A549 (cell line): ENCODE results near the gene BCKDHA. TPM values are rescaled to one million over a fixed set of nuclear protein-coding genes. Genes with fewer than 3 reads are reported as not detected.

Source experiments
- ATAC-seq, 2 experiments: fragments of 200-7000 bp in 1 of 2; fragments of >200 bp in 1 of 2; cut with Nextera tagmentation in 1 of 2; cut with Tn5 transposase in 1 of 2; 3 replicates each; pipeline versions ENCODE4 v1.8.0 to v1.9.1; 2018 to 2020; ENCODE audit warnings: mild to moderate bottlenecking in 1 of 2, moderate library complexity in 1 of 2
- CTCF ChIA-PET: fragments of 300-600 bp; sonication (Branson Sonifier 250); formaldehyde crosslinking; extraction: SDS; loops from one replicate; lab custom pipeline; 2021; ENCODE audit warnings: antibody characterized with exemption, inconsistent platforms; lab: Yijun Ruan, JAX
- POLR2A ChIA-PET: fragments of 350-600 bp; formaldehyde crosslinking; extraction: SDS; loops from one replicate; lab custom pipeline; 2021; ENCODE audit warnings: antibody characterized with exemption, inconsistent platforms; lab: Yijun Ruan, JAX
- DNase-seq, 2 experiments: peaks; one replicate each; pipeline versions ENCODE4 v3.0.0 to v3.0.0-alpha.2; 2011 to 2016; ENCODE audit warnings: low read depth in 1 of 2, low spot score in 1 of 2
- FAIRE-seq: peaks from 2 replicates; lab custom pipeline; 2011; peaks lifted over from hg19 to GRCh38; lab: Jason Lieb, UNC
- H3K27ac ChIP-seq, 2 experiments: fragments of >200 bp; sonication (Bioruptor Twin); formaldehyde crosslinking; 3 replicates each; pipeline ENCODE4 v1.5.1; 2016 to 2017
- H3K4me1 ChIP-seq: fragments of >200 bp; sonication (Bioruptor Twin); formaldehyde crosslinking; 3 replicates; pipeline ENCODE4 v1.6.1; 2016
- H3K4me2 ChIP-seq: fragments of >200 bp; sonication (Bioruptor Twin); formaldehyde crosslinking; 3 replicates; pipeline ENCODE4 v1.6.1; 2016
- H3K4me3 ChIP-seq: fragments of >200 bp; sonication (Bioruptor Twin); formaldehyde crosslinking; 3 replicates; pipeline ENCODE4 v1.5.1; 2016
- H3K9me3 ChIP-seq: fragments of >200 bp; sonication (Bioruptor Twin); formaldehyde crosslinking; 3 replicates; pipeline ENCODE4 v1.6.1; 2016
- CBX8 ChIP-seq: fragments of 200-600 bp; sonication (generic); IDR thresholded peaks from 2 replicates; pipeline ENCODE4 v1.6.1; 2016
- CEBPB ChIP-seq, 2 experiments: fragments of >200 bp in 1 of 2; sonication (Bioruptor Twin) in 1 of 2; formaldehyde crosslinking in 1 of 2; IDR thresholded peaks; 2 replicates each; pipeline ENCODE4 v1.6.1; 2012 to 2016
- EHMT2 ChIP-seq: fragments of 200-600 bp; sonication (generic); IDR thresholded peaks from 2 replicates; pipeline ENCODE4 v1.6.1; 2016; ENCODE audit warnings: antibody characterized with exemption, low read depth, mild to moderate bottlenecking, moderate library complexity
- FOSB ChIP-seq: fragments of 250-450 bp; sonication (Bioruptor Pico); IDR thresholded peaks from 2 replicates; pipeline ENCODE4 v1.5.0; 2020; ENCODE audit warnings: mild to moderate bottlenecking, moderate library complexity
- FOXS1 ChIP-seq: fragments of 250-450 bp; sonication (Bioruptor Pico); IDR thresholded peaks from 2 replicates; pipeline ENCODE4 v1.5.0; 2020; ENCODE audit warnings: mild to moderate bottlenecking, moderate library complexity
- GATA3 ChIP-seq: IDR thresholded peaks from 2 replicates; pipeline ENCODE4 v1.6.1; 2012; ENCODE audit warnings: borderline replicate concordance
- HDAC2 ChIP-seq: fragments of 200-600 bp; sonication (generic); IDR thresholded peaks from 2 replicates; pipeline ENCODE4 v1.6.1; 2016
- HEYL ChIP-seq: fragments of 250-450 bp; sonication (Bioruptor Pico); IDR thresholded peaks from 2 replicates; pipeline ENCODE4 v1.8.0; 2021; ENCODE audit warnings: mild to moderate bottlenecking, moderate library complexity
- KDM5A ChIP-seq: fragments of 200-600 bp; sonication (generic); IDR thresholded peaks from 2 replicates; pipeline ENCODE4 v1.6.1; 2016; ENCODE audit warnings: antibody characterized with exemption, mild to moderate bottlenecking
- MAFK ChIP-seq: fragments of 450-650 bp; IDR thresholded peaks from 2 replicates; pipeline ENCODE4 v1.6.1; 2014; ENCODE audit not compliant: partially characterized antibody
- MYC ChIP-seq: IDR thresholded peaks from 2 replicates; pipeline ENCODE4 v1.6.1; 2012; ENCODE audit warnings: mild to moderate bottlenecking, inconsistent platforms, low read length, improper control_type of control experiment, borderline replicate concordance
- NFE2L2 ChIP-seq: fragments of 150-350 bp; conservative IDR thresholded peaks from 2 replicates; pipeline ENCODE4 v1.6.1; 2014; ENCODE audit warnings: low read length
- PHF8 ChIP-seq: fragments of 200-600 bp; sonication (generic); IDR thresholded peaks from 2 replicates; pipeline ENCODE4 v1.6.1; 2016; ENCODE audit warnings: low read depth, mild to moderate bottlenecking, antibody characterized with exemption, moderate library complexity, borderline replicate concordance
- POLR2A ChIP-seq: IDR thresholded peaks from 2 replicates; pipeline ENCODE4 v1.6.1; 2012; ENCODE audit warnings: mild to moderate bottlenecking, low read length
- POLR2AphosphoS2 ChIP-seq: conservative IDR thresholded peaks from 2 replicates; pipeline ENCODE4 v1.6.1; 2012; ENCODE audit warnings: low read length, improper control_type of control experiment, inconsistent platforms
- RCOR1 ChIP-seq: fragments of 150-350 bp; IDR thresholded peaks from 2 replicates; pipeline ENCODE4 v1.6.1; 2014; ENCODE audit warnings: antibody characterized with exemption, low read length, low read depth
- SREBF2 ChIP-seq: fragments of 450-650 bp; IDR thresholded peaks from 2 replicates; pipeline ENCODE4 v1.6.1; 2014; ENCODE audit warnings: mild to moderate bottlenecking, moderate library complexity
- ZC3H11A ChIP-seq: fragments of 450-650 bp; IDR thresholded peaks from 2 replicates; pipeline ENCODE4 v1.6.1; 2014; ENCODE audit warnings: antibody characterized with exemption, mild to moderate bottlenecking
- ZFP36 ChIP-seq: fragments of 450-650 bp; IDR thresholded peaks from 2 replicates; pipeline ENCODE4 v1.6.1; 2014; ENCODE audit warnings: borderline replicate concordance; ENCODE audit not compliant: partially characterized antibody
- WGBS: methylation state at CpG from one replicate; pipeline ENCODE4 v1.1.6; 2017; ENCODE audit errors: missing lambda C conversion rate; 5-methylcytosine and 5-hydroxymethylcytosine counted together
- polyA plus RNA-seq, 4 experiments: library from polyadenylated mRNA; depleted of rRNA in 3 of 4; stranded (reverse); fragments of >200 nt; fragmentation: RNase III in 1 of 4; extraction: RNeasy Plus Mini Kit Qiagen cat#74134 plus additional on column Dnase treatment in 1 of 4; gene quantifications; 2 replicates in 3 of 4; 3 replicates in 1 of 4; pipeline ENCODE4 v1.2.3, GENCODE V29; 2011 to 2017
- TF ChIP-seq, protein P1 (sequence below): fragments of >200 bp; sonication (Bioruptor Twin); formaldehyde crosslinking; IDR thresholded peaks from 3 replicates; pipeline ENCODE4 v1.6.1; 2016
- TF ChIP-seq, protein P2 (sequence below): fragments of >200 bp; sonication (Bioruptor Twin); formaldehyde crosslinking; IDR thresholded peaks from 3 replicates; pipeline ENCODE4 v1.5.1; 2016
- TF ChIP-seq, protein P3 (sequence below): fragments of >200 bp; sonication (Bioruptor Twin); formaldehyde crosslinking; IDR thresholded peaks from 2 replicates; pipeline ENCODE4 v1.6.1; 2016
- TF ChIP-seq, protein P4 (sequence below): fragments of 250-450 bp; sonication (Bioruptor Pico); IDR thresholded peaks from 2 replicates; pipeline ENCODE4 v1.5.0; 2020; ENCODE audit warnings: low read depth, mild to moderate bottlenecking, moderate library complexity

BCKDHA gene
- polyA plus RNA-seq, 2 of the 4 experiments (the other 2 are of a cell fraction) = 42.9 to 44.4 TPM

DNA sequence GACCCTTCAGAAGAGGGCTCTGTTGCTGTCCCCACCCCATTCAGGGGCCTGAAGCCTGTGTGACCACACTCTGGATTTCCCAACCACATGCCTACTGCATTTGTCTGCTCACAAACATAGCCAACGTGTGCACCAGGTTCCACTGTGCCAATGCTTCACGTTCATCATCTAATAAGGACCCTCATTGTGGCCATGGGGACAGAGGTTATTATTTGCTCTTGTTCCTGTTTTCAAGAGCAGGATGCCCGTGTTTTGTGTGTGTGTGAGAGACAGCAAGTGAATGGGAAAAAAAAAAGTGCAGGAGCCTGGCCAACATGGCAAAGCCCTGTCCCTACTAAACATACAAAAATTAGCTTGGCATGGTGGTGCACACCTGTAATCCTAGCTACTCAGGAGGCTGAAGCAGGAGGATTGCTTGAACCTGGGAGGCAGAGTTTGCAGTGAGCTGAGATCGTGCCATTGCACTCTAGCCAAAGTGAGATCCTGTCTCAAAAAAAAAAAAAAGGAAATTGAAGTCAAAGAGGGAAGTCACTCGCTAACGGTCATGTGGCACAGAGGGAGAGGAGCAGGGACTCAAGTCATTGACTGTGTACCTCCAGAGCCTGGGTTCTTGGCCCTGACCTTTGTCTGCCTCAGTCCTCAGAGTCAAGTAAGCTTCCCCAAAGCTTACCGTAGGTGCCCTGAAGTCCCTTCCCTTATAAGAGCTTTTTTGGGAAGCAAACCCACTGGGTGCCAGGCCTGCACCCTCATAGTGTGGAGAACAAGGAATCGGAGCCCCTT, 22.7 kb downstream of the BCKDHA start (continued):
- TF ChIP-seq, protein P1, sequence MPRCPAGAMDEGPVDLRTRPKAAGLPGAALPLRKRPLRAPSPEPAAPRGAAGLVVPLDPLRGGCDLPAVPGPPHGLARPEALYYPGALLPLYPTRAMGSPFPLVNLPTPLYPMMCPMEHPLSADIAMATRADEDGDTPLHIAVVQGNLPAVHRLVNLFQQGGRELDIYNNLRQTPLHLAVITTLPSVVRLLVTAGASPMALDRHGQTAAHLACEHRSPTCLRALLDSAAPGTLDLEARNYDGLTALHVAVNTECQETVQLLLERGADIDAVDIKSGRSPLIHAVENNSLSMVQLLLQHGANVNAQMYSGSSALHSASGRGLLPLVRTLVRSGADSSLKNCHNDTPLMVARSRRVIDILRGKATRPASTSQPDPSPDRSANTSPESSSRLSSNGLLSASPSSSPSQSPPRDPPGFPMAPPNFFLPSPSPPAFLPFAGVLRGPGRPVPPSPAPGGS = no peak
- TF ChIP-seq POLR2AphosphoS2 (no peak), HDAC2 (no peak), CEBPB (IDR thresholded peaks at IDR 0.05) (no peak)
- TF ChIP-seq, protein P2, sequence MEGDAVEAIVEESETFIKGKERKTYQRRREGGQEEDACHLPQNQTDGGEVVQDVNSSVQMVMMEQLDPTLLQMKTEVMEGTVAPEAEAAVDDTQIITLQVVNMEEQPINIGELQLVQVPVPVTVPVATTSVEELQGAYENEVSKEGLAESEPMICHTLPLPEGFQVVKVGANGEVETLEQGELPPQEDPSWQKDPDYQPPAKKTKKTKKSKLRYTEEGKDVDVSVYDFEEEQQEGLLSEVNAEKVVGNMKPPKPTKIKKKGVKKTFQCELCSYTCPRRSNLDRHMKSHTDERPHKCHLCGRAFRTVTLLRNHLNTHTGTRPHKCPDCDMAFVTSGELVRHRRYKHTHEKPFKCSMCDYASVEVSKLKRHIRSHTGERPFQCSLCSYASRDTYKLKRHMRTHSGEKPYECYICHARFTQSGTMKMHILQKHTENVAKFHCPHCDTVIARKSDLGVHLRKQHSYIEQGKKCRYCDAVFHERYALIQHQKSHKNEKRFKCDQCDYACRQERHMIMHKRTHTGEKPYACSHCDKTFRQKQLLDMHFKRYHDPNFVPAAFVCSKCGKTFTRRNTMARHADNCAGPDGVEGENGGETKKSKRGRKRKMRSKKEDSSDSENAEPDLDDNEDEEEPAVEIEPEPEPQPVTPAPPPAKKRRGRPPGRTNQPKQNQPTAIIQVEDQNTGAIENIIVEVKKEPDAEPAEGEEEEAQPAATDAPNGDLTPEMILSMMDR = no peak

DNA sequence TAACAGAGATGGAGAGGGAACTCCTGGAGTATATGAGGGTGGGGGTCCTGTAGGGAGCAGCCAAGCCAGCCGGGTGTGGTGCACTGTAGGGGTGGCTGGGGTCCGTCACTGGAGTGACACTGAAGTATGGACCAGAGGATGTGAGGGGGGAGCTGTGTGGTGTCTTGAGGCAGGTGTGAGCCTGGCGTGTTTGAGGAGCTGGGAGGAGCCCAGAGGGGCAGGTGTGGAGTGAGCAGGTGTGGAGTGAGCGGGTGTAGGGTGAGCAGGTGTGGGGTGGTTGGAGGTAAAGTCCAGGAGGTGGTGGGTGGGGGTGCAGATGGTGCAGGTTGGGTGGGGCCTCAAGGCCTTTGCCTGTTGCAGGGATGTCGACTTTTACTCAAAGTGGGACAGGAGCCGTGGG, 23.7 kb downstream of the BCKDHA start:
- Histone ChIP-seq H3K4me1 (no peaks in the 10 kb centered on the region), H3K4me3 (no peak overlapping the region), H3K9me3 (no peaks in the 10 kb centered on the region), H3K4me2 (no peak overlapping the region), H3K27ac (no peak overlapping the region)
- TF ChIP-seq CBX8 = no peak
- TF ChIP-seq ZC3H11A = no peak
- TF ChIP-seq PHF8 = no peak
- TF ChIP-seq FOXS1 (CRISPR knock-in tag) = no peak
- no peak for TF ChIP-seq POLR2A
- no peak for TF ChIP-seq HEYL (CRISPR knock-in tag)
- no peak for TF ChIP-seq ZFP36
- TF ChIP-seq, protein P1 = no peak
- no peak for TF ChIP-seq MYC
- no peak for TF ChIP-seq RCOR1
- TF ChIP-seq NFE2L2 = no peak
- TF ChIP-seq KDM5A = no peak
- no peak for TF ChIP-seq MAFK
- no peak for TF ChIP-seq SREBF2
- no peak for TF ChIP-seq GATA3
- ChIA-PET CTCF (interaction anchor here (0.6 to 4.2 kb wide), 10 partner anchors 9 to 159 kb away, joined by 3 to 18 read pairs (median 4); partner anchors contain the start of gene DMAC2), POLR2A (no interaction called here)
- ATAC-seq = no peak
- DNase-seq = no peak
- WGBS = 90% methylated on average over 6 of the region's 6 CpGs
- FAIRE-seq = no peak

DNA sequence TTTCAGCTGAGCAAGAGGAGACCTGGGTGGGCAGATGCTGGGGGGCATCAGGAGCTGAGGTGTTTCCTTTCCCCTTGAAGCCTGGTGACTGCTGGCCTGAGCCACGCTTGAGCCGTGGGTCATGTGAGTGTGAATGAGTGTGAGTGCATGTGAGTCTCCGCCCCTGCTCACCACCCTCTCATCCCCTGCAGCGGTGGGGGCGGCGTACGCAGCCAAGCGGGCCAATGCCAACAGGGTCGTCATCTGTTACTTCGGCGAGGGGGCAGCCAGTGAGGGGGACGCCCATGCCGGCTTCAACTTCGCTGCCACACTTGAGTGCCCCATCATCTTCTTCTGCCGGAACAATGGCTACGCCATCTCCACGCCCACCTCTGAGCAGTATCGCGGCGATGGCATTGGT, 24.4 kb downstream of the BCKDHA start:
- Histone ChIP-seq H3K4me1 (no peaks in the 10 kb centered on the region), H3K27ac (no peak overlapping the region), H3K4me3 (no peak overlapping the region), H3K4me2 (no peak overlapping the region), H3K9me3 (no peaks in the 10 kb centered on the region)
- ChIA-PET CTCF (interaction anchor here (0.8 to 4.2 kb wide), 4 partner anchors 18 to 151 kb away, joined by 3 to 18 read pairs (median 9); partner anchors contain the start of gene DMAC2), POLR2A (no interaction called here)
- TF ChIP-seq, protein P3, sequence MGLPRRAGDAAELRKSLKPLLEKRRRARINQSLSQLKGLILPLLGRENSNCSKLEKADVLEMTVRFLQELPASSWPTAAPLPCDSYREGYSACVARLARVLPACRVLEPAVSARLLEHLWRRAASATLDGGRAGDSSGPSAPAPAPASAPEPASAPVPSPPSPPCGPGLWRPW = no peak
- TF ChIP-seq EHMT2 (no peak), RCOR1 (no peak), FOSB (CRISPR knock-in tag) (no peak), GATA3 (no peak)
- TF ChIP-seq, protein P4, sequence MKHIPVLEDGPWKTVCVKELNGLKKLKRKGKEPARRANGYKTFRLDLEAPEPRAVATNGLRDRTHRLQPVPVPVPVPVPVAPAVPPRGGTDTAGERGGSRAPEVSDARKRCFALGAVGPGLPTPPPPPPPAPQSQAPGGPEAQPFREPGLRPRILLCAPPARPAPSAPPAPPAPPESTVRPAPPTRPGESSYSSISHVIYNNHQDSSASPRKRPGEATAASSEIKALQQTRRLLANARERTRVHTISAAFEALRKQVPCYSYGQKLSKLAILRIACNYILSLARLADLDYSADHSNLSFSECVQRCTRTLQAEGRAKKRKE (CRISPR knock-in tag) = no peak
- no peak for DNase-seq
- FAIRE-seq = no peak
- no peak for ATAC-seq
- 95% methylated on average over 20 of the region's 20 CpGs for WGBS
